HG03521 (cell line): Measurements from ENCODE around the gene ANKRD40.
"Not testable (repeated sequence)": the region's sequence is repeated elsewhere in the genome, so short reads cannot be mapped to it uniquely, and the experiment has no call there.

ENCODE experiments used
- ATAC-seq: cut with Tn5 transposase; IDR thresholded peaks from one replicate; pipeline ENCODE4 v1.9.1; 2021; ENCODE audit warnings: mild to moderate bottlenecking, moderate library complexity; ENCODE audit not compliant: unreplicated experiment

Gene ANKRD40, protein sequence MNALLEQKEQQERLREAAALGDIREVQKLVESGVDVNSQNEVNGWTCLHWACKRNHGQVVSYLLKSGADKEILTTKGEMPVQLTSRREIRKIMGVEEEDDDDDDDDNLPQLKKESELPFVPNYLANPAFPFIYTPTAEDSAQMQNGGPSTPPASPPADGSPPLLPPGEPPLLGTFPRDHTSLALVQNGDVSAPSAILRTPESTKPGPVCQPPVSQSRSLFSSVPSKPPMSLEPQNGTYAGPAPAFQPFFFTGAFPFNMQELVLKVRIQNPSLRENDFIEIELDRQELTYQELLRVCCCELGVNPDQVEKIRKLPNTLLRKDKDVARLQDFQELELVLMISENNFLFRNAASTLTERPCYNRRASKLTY

DNA sequence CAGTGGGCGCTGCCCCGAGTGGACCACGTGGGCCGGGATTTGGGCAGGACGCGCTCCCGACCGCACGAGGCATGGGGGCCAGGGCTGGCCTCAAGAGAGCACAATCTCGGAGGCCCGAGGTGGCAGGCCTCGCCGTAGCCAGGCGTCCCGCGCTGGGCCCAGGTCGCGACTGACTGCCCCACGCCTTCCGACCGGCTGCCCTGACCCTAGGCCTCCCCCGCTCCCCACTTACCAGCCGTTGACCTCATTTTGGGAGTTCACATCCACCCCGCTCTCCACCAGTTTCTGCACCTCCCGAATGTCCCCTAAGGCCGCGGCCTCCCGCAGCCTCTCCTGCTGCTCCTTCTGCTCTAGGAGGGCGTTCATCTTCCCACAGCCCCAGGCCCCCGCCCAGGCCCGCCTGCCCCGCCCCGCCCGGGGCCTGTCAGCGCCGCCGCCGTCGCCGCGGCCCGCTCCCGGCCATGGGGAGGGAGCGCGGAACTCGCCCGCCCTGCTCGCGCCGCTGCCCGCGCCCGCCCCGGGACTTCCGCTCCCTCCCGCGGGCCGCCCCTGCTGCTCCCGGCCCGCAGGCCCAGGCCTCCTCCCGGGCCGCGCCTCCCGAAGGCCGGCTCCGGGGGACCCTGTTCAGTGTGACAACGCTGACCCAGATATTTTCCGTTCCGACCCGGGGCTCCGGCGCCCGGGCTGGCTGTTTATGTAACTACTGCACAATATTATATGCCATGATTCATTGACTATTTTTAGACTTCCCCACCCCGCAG is at the start of gene ANKRD40:
Gene ANKRD40 (minus strand): TSS at position 626 of the 761 bp plus-strand sequence. CDS start 260 bp downstream, at position 366.
- ATAC-seq: peak; percentile 80

DNA sequence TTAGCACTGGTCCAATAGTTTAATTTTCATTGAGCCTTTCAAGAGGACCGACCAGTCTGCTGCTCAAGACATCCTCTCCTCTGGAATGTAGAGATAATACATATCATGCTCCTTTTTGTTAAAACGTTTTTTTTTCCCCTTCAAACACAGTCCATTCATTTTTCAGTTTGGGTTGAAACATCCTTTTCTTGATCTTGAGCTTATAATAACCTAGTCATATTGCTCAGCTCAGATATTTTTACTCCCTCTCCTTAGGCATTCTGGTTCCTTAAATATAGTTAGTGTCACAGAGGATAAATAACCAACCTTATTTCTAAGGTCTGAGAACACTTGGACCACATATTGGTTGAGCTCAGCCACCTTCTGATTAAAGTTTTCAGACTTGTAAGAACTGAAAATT is 46.8 kb upstream of the ANKRD40 start:
- ATAC-seq: no peak

DNA sequence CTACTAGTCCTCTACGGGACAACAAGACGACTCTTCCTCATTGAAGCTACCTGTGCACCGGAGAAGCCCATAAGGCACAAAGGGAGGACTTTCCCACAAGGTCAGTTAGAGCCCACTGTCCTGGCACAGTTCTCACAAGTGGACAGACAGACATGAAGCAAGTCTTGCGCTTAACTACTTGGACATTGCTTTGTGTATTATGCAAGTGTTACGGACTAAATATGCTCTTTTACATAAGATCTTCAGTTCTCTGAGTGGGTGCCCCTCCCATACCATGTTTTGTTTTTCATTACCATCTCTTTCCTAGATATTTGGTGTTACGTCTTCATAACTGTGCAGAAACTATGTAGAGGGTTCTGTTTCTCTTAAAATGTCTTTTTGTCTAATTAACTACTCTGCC is 41.5 kb upstream of the ANKRD40 start:
- ATAC-seq: no peak

DNA sequence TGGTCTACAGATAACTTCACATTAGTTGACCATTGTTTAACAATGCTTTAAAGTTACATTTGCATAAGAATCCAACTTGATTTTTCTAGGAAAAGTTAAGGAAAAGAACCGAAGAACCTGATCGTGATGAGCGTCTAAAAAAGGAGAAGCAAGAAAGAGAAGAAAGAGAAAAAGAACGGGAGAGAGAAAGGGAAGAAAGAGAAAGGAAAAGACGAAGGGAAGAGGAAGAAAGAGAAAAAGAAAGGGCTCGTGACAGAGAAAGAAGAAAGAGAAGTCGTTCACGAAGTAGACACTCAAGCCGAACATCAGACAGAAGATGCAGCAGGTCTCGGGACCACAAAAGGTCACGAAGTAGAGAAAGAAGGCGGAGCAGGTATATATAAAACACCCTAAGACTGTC is 37.9 kb upstream of the ANKRD40 start:
- ATAC-seq: no peak

DNA sequence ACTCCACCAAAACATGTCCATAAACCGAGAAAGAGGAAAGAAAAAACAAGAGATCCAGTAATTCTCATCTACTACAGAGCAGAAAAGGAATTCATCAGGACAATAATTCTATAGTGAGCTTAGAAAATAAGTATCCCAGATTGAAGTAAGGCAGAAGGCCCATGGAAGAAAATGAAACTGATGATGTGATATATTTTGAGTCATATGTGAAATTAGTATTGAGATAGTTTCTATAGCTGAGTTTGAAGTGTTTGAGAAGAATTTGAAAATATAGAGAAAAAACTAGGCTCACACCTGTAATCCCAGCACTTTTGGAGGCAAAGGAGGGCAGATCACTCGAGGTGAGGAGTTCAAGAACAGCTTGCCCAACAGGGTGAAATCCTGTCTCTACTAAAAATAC is 31.4 kb upstream of the ANKRD40 start:
- ATAC-seq: no peak

DNA sequence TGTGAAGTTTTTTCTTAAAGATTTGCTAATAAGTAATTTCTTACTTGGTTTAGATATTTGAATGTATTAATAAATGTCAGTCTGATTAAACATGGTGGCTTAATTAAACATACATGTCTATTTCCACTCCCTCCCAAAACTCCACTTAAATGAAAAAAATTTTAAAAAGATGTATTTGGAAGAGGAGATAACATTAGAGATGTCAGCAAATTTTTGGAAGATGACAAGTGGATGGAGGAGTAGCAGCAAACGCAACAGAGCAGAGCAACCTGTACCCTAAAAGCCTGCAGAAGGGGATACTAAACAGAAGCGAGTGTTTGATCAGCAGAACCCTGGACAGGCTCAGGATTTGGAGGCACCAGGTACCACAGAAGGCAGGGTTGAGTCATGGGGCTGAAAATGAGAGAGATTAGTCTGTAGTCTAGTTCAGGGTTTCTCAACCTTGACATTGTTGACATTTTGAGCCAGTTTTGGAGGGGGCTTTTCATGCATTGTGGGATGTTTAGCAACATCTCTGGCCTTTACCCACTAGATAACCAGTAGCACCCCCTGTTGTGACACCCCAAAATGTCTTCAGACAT is 29.5 kb upstream of the ANKRD40 start:
- no peak for ATAC-seq

DNA sequence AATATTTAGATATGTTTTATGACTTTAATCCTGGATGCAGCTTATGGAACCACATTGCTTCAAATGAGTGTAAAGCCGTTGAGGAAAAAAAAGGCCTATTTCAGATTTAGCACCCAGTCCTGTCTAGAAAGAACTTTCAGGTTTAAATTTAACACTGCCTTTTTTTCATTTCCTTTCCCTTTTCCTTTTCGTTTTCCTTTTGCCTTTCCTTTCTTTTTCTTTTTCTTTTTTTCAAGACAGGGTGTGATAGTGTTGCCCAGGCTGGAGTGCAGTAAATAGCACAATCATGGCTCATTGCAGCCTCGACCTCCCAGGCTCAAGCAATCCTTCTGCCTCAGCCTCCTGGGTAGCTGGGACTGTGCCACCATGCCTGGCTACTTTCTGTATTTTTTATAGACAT is 27.6 kb upstream of the ANKRD40 start:
- no peak for ATAC-seq

DNA sequence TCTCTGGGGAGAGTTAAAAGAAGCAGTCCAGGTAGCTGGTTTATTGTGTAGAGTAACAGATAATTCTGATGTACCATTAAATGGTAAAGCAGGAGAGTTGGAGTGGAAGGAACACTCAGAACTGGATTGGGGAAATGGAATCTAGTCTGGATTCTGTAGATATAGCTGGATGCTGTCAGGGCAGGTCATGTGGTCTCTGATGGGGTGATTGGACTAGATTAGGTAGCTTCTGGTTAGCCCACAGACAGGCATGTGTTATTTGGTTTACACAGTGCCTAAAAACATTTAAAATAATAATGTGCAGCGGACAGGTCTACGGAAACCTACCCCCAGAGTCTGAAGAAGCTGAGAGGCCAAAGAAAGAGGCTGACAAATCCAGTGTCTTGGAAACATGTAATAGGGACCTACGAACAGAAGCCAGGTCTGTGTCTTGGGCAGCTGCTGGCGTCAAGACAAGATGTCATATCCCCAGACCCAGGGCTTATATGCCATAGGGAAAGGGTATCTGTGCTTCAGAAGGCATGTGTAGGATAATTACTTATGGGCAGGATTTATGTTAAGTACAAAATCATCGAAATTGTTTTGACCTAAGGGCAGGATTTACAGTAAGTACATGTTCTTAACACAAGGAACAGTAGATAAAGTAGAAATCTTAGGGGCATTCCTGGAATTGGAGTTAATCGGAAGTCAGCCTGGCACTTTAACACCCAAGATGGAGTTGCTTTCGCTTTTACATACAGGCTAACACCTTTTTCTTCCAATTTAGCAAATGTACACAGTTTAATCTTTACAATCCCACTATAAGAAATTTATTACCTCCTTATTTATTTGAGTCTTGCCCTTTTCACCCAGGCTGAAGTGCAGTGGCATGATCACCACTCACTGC is 24.1 kb upstream of the ANKRD40 start:
- no peak for ATAC-seq

DNA sequence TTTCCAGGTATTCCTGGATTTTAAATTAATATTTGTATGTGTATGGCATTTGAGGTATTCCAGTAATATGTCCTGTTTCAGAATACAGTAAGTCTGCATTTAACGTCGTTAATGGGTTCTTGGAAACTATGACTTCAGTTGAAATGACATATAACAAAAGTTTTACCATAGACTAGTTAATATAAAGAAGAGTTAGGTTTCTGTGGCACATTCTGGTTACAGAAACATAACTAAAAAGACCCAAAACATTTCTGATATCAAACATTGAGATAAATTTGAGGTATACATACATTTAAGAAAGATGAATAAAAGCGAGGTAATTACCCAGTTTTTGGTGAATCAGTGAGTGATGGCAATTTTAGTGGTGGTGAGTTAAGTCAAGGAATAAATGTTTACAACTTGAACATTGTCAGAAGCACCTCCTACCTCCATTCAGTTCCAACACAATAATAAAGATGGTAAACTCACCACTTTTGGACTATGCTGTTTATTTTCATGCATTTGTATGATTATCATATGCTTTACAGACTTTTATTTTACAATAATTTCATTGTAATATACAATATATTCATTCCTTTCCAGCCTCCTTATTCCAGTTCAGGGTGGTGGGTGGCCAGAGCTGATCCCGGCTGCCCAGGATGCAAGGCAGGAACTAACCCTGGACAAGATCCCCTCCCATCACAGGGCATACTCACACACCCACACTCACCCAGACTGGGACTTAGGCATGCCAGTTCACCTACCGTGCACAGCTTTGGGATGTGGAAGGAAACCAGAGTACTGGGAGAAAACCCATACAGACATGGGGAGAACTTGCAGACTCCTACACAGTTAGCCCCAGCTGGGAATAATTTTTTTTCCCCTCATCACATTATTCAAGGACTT is 21.4 kb upstream of the ANKRD40 start:
- no peak for ATAC-seq

DNA sequence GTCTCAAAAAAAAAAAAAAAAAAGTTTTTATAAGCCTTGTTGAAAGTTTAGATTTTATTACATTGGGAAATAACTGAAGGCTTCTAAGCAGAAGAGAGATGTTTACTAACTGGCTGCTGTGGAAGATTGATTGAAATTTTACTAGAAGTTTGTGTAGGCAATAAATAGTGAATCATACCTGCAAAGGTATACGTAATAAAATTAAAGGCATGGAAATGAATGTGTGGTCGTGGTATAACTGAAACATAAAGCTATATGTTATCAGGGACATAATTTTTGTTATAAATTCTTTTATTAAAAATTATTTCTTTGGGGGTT is 20.4 kb upstream of the ANKRD40 start:
- no peak for ATAC-seq

DNA sequence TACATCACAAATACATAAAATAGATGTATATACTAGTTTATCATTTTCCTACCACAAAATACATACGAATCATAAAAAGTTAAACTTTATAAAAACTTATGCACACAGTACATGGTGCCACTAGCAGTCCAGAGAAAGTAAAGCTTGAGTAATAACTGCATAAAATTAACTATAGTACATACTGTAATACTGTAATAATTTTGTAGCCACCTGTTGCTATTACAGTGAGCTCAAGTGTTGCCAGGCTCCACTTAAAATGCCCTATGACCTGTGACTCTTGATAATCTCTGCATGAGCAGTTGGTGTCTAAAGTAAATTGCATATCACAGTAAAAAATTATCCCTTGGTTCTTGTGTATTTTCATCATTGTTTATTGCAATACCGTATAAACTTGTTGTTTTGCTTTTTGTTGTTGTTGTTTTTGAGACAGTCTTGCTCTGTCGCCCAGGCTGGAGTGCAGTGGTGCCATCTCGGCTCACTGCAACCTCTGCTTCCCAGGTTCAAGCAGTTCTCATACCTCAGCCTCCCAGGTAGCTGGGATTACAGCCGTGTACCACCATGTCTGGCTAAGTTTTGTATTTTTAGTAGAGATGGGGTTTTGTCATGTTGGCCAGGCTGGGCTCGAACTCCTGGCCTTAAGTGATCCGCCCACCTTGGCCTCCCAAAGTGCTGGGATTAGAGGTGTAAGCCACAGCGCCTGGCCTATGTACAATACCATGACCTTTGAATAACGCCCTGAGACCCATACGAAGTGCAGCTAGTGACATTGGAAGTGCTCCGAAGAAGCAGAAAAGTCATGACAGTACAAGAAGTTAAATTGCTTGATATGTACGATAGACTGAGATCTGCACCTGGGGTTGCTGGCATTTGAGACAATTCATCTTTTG is 18.3 kb upstream of the ANKRD40 start:
- ATAC-seq: no peak

DNA sequence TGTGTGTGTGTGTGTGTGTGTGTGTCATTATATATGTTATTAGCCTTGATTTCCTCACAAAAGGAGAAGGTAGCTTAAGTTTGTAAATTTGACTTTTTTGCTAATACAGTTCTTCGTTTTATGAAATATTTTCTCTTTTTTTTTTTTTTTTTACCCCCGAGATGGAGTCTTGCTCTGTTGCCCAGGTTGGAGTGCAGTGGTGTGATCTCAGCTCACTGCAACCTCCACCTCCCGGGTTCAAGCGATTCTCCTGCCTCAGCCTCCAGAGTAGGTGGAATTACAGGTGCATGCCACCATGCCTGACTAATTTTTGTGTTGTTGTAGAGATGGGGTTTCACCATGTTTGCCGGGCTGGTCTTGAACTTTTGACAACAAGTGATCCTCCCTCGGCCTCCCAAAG is 16.9 kb upstream of the ANKRD40 start:
- ATAC-seq: not testable (repeated sequence)

DNA sequence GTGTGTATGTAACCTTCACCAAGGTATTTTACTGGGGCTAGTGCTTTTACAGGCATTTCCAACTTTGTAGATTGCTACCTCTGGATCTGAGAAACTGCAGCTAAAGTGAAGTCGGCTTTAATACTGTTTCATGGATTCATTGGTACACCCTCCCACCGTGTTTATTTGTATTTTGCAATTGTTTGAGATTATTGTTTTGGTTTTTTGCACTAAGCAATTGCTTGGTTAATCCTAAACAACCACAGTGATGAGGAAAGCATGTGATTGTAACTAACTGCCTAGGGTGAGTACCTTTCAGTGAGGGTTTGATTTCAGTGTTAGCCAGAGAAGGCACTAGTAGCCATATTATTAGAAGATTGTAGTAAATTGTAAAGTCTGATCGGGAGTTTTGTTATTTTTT is 15.0 kb upstream of the ANKRD40 start:
- no peak for ATAC-seq

DNA sequence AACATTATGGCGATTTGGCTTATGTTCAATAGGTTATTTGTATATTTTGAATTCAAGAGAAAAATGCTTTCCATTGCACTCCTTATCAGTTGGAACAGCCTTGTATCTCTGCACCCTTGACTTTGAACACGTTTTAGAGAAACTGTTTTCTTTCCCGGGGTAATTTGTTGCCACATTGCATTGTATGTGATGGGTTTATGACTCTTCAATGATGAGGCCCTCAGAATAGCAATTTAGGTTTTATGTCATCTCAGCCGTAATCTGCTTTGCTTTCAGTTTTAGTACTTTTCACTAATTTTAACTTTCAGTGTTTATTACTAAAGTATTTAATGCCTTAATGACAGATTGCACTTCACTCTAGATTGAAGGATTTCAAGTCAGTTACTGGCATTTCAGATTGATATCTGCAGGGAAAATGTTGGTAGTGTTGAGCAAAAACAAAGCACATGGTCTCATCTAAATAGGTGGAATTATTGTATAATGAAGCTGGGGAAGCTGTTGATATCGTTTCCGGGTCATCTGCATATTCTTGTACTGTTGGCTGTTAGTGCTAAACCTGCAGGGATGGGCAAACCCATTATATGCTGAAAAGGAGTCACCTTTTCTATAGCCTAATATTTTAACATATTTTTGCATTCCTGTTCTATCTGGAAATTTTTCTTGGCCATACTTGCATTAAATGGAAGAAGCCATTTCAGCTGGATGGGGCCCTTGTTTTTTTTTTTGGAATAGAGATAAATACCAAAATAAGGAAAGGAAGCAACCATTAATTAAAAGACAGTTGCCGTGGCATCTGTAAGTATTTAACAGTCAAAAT is 13.7 kb upstream of the ANKRD40 start:
- ATAC-seq: no peak

DNA sequence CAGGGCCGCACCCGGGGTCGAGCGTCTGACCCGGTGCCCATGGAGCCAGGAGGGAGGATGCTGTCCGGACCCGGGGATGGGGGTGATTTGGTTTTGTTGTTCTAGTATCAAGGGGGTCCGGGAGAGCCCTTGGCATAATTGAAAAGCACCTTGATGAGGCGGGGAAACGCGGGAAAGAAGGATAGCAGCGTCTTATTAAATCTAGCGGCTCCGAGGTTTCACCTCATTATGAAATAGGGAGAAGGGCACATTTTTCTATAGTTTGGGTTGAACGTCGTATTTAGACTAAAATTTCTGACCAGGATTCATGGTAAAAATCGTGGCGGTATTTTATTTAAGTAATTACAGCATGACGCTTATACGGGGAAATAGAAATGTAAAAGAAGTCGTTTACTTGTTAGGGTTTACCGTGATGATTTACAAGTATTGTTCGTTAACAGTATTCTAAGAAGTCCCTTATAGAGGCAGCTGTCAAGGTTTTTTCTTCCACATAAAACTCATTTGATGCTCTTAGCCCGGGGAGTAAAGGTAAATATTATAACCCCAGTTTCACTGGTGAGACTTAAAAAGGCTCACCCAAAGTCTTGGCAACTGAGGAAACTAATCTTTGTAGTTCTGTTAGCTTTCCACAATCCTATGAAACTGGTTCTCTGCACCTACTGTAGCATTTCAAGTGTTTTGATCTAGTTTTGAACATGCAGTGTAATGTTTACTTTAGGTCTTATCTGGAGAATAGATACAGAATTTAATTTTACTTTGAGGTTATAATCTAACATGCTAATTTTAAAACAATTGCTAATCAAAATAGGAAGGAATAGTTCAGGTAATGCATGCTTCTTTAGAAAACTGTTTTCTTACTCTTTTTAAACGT is 12.4 kb upstream of the ANKRD40 start:
- no peak for ATAC-seq

DNA sequence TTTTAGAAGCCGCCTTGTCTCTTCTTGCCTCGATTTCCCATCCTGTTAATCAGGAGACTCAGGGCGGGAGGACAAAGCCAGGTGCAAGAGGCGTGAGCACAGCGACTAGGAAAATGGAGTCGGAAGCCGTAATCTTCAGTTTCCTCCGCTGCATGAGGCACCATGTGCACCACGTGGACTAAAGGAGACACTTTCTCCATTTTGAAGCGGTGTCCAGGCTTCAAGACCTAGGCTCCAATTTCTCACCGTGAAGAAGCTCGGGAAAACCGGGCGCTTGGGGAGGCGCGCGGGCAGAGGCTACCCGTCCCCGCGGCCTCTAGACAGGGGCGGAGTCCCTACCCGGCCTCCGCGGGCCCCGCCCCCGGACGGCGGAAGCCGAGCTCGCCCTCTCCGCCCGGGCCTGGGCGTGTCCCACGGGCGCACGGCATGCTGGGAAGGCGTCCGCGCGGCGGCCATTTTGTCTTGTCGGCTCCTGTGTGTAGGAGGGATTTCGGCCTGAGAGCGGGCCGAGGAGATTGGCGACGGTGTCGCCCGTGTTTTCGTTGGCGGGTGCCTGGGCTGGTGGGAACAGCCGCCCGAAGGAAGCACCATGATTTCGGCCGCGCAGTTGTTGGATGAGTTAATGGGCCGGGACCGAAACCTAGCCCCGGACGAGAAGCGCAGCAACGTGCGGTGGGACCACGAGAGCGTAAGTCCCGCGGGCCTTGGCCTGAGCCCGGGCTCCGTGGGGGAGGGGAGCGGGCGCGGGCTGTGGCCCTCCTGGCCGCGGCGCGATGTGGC is 11.6 kb upstream of the ANKRD40 start, which contains the start of gene LUC7L3:
Gene LUC7L3 (plus strand): TSS at position 460 of the 780 bp plus-strand sequence. CDS start 130 bp downstream, at position 590.
- ATAC-seq: peak; percentile 88
